NT2/D1 (cell line): ENCODE measurements around the gene CYSTM1.

Experiments used
- SUZ12 ChIP-seq: IDR thresholded peaks from 2 replicates; pipeline ENCODE4 v1.6.1; 2011; ENCODE audit not compliant: insufficient read length, insufficient read depth; ENCODE audit errors: extremely low read depth
- YY1 ChIP-seq: IDR thresholded peaks from 2 replicates; pipeline ENCODE4 v1.6.1; 2011; ENCODE audit not compliant: insufficient read length, insufficient read depth
- ZNF274 ChIP-seq: IDR thresholded peaks from 2 replicates; pipeline ENCODE4 v1.6.1; 2011; ENCODE audit warnings: mild to moderate bottlenecking, low read depth, low read length

DNA sequence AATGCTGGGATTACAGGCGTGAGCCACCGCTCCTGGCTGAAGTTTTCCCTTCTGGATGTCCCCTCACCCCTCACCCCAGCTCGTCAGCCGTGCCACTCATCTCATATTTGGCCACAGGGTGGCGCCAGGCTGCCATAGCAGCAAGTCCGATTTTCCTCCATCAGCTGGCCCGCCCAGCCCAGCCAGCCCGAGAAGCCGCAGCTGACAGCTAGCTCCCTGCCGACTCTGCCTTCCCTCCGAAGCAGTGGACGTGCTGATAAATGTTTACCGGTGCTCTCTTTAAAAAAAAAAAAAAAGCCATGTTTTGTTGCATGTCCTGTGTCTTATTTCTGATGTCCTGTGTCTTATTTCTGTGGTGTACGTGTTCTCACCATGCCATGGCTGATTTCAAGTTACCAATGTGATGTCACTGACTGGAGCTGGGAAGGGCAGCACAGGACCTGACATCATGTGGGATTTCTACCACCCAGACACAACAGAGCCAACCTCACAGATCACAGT lies 69.6 kb downstream of the CYSTM1 start:
- no peak for TF ChIP-seq ZNF274
- TF ChIP-seq SUZ12 = no peak
- no peak for TF ChIP-seq YY1
